BLaER1 (cell line): ENCODE data around the gene ABCA5.
"Not testable (repeated sequence)": the region's sequence is repeated elsewhere in the genome, so short reads cannot be mapped to it uniquely, and the experiment has no call there.

Experiments used
- H3K27ac ChIP-seq: shearing (Covaris generic); formaldehyde crosslinking; 2 replicates; pipeline ENCODE4 v1.8.1; 2022
- H3K27me3 ChIP-seq: shearing (Covaris generic); formaldehyde crosslinking; 2 replicates; pipeline ENCODE4 v1.8.1; 2022
- H3K36me3 ChIP-seq: shearing (Covaris generic); formaldehyde crosslinking; 2 replicates; pipeline ENCODE4 v1.8.1; 2022
- H3K4me1 ChIP-seq: shearing (Covaris generic); formaldehyde crosslinking; 2 replicates; pipeline ENCODE4 v1.8.1; 2022
- H3K4me2 ChIP-seq: shearing (Covaris generic); formaldehyde crosslinking; 2 replicates; pipeline ENCODE4 v1.8.1; 2022
- H3K4me3 ChIP-seq: shearing (Covaris generic); formaldehyde crosslinking; 2 replicates; pipeline ENCODE4 v1.8.1; 2022
- H3K9ac ChIP-seq: shearing (Covaris generic); formaldehyde crosslinking; 2 replicates; pipeline ENCODE4 v1.8.1; 2022
- H3K9me3 ChIP-seq: shearing (Covaris generic); formaldehyde crosslinking; 2 replicates; pipeline ENCODE4 v1.8.1; 2022
- H4K20me1 ChIP-seq: shearing (Covaris generic); formaldehyde crosslinking; 2 replicates; pipeline ENCODE4 v1.8.1; 2022
- Cebpa-rat ChIP-seq: shearing (Covaris generic); IDR thresholded peaks from 2 replicates; pipeline ENCODE4 v1.8.1; 2022

ABCA5 gene

GRCh38 chr17:69302682-69303081 is 24.3 kb downstream of the ABCA5 start:
- no peaks in the 10 kb centered on the region for H3K4me1 ChIP-seq
- no peaks in the 10 kb centered on the region for H3K27me3 ChIP-seq
- H4K20me1 ChIP-seq, result no peaks in the 10 kb centered on the region
- no peak overlapping the region for H3K4me2 ChIP-seq
- peaks cover 4% of the 10 kb centered on the region; the same call in 1 of the 2 replicates for H3K36me3 ChIP-seq
- no peak overlapping the region for H3K27ac ChIP-seq
- H3K9me3 ChIP-seq, result 0 out of 2 replicates have a peak, but pooled peaks cover 3% of the 10 kb centered on the region
- no peak overlapping the region for H3K9ac ChIP-seq
- H3K4me3 ChIP-seq, result no peak overlapping the region
- TF ChIP-seq Cebpa-rat, result no peak

- Histone ChIP-seq H3K27ac (no peak overlapping the region), H4K20me1 (no peaks in the 10 kb centered on the region), H3K9me3 (0 out of 2 replicates have a peak, but pooled peaks cover 3% of the 10 kb centered on the region), H3K4me2 (no peak overlapping the region), H3K4me1 (no peaks in the 10 kb centered on the region), H3K9ac (no peak overlapping the region), H3K4me3 (no peak overlapping the region), H3K36me3 (peaks cover 4% of the 10 kb centered on the region; the same call in 1 of the 2 replicates), H3K27me3 (no peaks in the 10 kb centered on the region)
- TF ChIP-seq Cebpa-rat, result no peak
These were observed 26.7 kb downstream of the ABCA5 start for GRCh38 chr17:69300222-69300621.

GRCh38 chr17:69298120-69298722 is 28.7 kb downstream of the ABCA5 start:
- not testable (repeated sequence) for H3K9ac ChIP-seq, H4K20me1 ChIP-seq, H3K27ac ChIP-seq, H3K4me2 ChIP-seq, H3K27me3 ChIP-seq, H3K4me3 ChIP-seq, H3K4me1 ChIP-seq, H3K36me3 ChIP-seq, H3K9me3 ChIP-seq

GRCh38 chr17:69287168-69287567 is 39.8 kb downstream of the ABCA5 start:
- Histone ChIP-seq H3K9ac (no peak overlapping the region), H3K27me3 (no peaks in the 10 kb centered on the region), H3K4me2 (no peak overlapping the region), H3K36me3 (peaks cover 8% of the 10 kb centered on the region; the same call in 1 of the 2 replicates), H3K27ac (no peak overlapping the region), H4K20me1 (no peaks in the 10 kb centered on the region), H3K9me3 (no peaks in the 10 kb centered on the region), H3K4me1 (no peaks in the 10 kb centered on the region), H3K4me3 (no peak overlapping the region)
- TF ChIP-seq Cebpa-rat, result no peak

GRCh38 chr17:69286257-69286656 is 40.7 kb downstream of the ABCA5 start:
- no peak overlapping the region for H3K4me2 ChIP-seq
- no peak overlapping the region for H3K27ac ChIP-seq
- no peak for TF ChIP-seq Cebpa-rat

GRCh38 chr17:69284646-69285045 is 42.3 kb downstream of the ABCA5 start:
- no peak overlapping the region for H3K27ac ChIP-seq
- H3K4me2 ChIP-seq, result no peak overlapping the region
- H3K36me3 ChIP-seq, result peaks cover 10% of the 10 kb centered on the region; the same call in 1 of the 2 replicates
- no peak overlapping the region for H3K9ac ChIP-seq
- H4K20me1 ChIP-seq, result no peaks in the 10 kb centered on the region
- H3K9me3 ChIP-seq, result no peaks in the 10 kb centered on the region
- no peak overlapping the region for H3K4me3 ChIP-seq
- TF ChIP-seq Cebpa-rat, result no peak
- H3K4me1 ChIP-seq, result no peaks in the 10 kb centered on the region
- H3K27me3 ChIP-seq, result no peaks in the 10 kb centered on the region

More at GRCh38 chr17:69286257-69286656, 40.7 kb downstream of the ABCA5 start:
- Histone ChIP-seq H3K9me3 (no peaks in the 10 kb centered on the region), H4K20me1 (no peaks in the 10 kb centered on the region), H3K4me1 (no peaks in the 10 kb centered on the region), H3K36me3 (peaks cover 10% of the 10 kb centered on the region; the same call in 1 of the 2 replicates), H3K9ac (no peak overlapping the region), H3K27me3 (no peaks in the 10 kb centered on the region), H3K4me3 (no peak overlapping the region)

GRCh38 chr17:69282002-69282401 is 44.9 kb downstream of the ABCA5 start:
- Histone ChIP-seq H3K36me3 (peaks cover 8% of the 10 kb centered on the region; the same call in 1 of the 2 replicates), H4K20me1 (no peaks in the 10 kb centered on the region), H3K4me1 (no peaks in the 10 kb centered on the region), H3K9ac (no peak overlapping the region), H3K27me3 (no peaks in the 10 kb centered on the region), H3K4me3 (no peak overlapping the region), H3K27ac (no peak overlapping the region), H3K9me3 (no peaks in the 10 kb centered on the region), H3K4me2 (no peak overlapping the region)
- TF ChIP-seq Cebpa-rat, result no peak

- not testable (repeated sequence) for H3K27ac ChIP-seq, H3K27me3 ChIP-seq
These were observed 50.7 kb downstream of the ABCA5 start for GRCh38 chr17:69276279-69276678.

GRCh38 chr17:69275751-69276150 is 51.2 kb downstream of the ABCA5 start:
- no peaks in the 10 kb centered on the region for H4K20me1 ChIP-seq
- H3K4me3 ChIP-seq, result no peak overlapping the region
- no peak for TF ChIP-seq Cebpa-rat
- no peak overlapping the region for H3K27ac ChIP-seq
- no peak overlapping the region for H3K9ac ChIP-seq
- H3K36me3 ChIP-seq, result no peaks in the 10 kb centered on the region
- no peak overlapping the region for H3K4me2 ChIP-seq
- H3K9me3 ChIP-seq, result no peaks in the 10 kb centered on the region
- H3K4me1 ChIP-seq, result no peaks in the 10 kb centered on the region
- H3K27me3 ChIP-seq, result no peaks in the 10 kb centered on the region

More at GRCh38 chr17:69276279-69276678, 50.7 kb downstream of the ABCA5 start:
- not testable (repeated sequence) for H3K9ac ChIP-seq, H3K4me1 ChIP-seq, H3K9me3 ChIP-seq, H4K20me1 ChIP-seq, H3K4me2 ChIP-seq, H3K36me3 ChIP-seq, H3K4me3 ChIP-seq

GRCh38 chr17:69271023-69271422 is 55.9 kb downstream of the ABCA5 start:
- Histone ChIP-seq H3K9ac (no peak overlapping the region), H3K27me3 (no peaks in the 10 kb centered on the region)

More at GRCh38 chr17:69271023-69271422, 55.9 kb downstream of the ABCA5 start:
- H3K4me1 ChIP-seq, result no peaks in the 10 kb centered on the region
- no peaks in the 10 kb centered on the region for H4K20me1 ChIP-seq
- H3K4me3 ChIP-seq, result no peak overlapping the region
- no peak for TF ChIP-seq Cebpa-rat
- H3K36me3 ChIP-seq, result no peaks in the 10 kb centered on the region
- no peak overlapping the region for H3K4me2 ChIP-seq
- H3K27ac ChIP-seq, result no peak overlapping the region
- H3K9me3 ChIP-seq, result no peaks in the 10 kb centered on the region
